IPS-15b (cell line): ENCODE results near the gene TMEM130.
"Not testable (repeated sequence)": the region's sequence is repeated elsewhere in the genome, so short reads cannot be mapped to it uniquely, and the experiment has no call there.

Experiments
- H3K27me3 ChIP-seq: one replicate; pipeline ENCODE4 v1.6.1; 2013; ENCODE audit warnings: low read length; ENCODE audit not compliant: control insufficient read depth, insufficient read depth
- H3K36me3 ChIP-seq: one replicate; pipeline ENCODE4 v1.6.1; 2013; ENCODE audit warnings: low read length; ENCODE audit not compliant: control insufficient read depth, insufficient read depth
- H3K4me1 ChIP-seq: one replicate; pipeline ENCODE4 v1.6.1; 2013; ENCODE audit warnings: mild to moderate bottlenecking, low read length; ENCODE audit not compliant: control insufficient read depth, insufficient read depth
- H3K4me3 ChIP-seq: one replicate; pipeline ENCODE4 v1.5.1; 2013; ENCODE audit warnings: low read depth, low read length
- H3K9ac ChIP-seq: one replicate; pipeline ENCODE4 v1.6.1; 2013; ENCODE audit warnings: low read depth, mild to moderate bottlenecking, low read length
- H3K9me3 ChIP-seq: one replicate; pipeline ENCODE4 v1.6.1; 2013; ENCODE audit warnings: mild to moderate bottlenecking, low read length; ENCODE audit not compliant: control insufficient read depth, insufficient read depth

The TMEM130 gene

GRCh38 chr7:98863601-98864000 lies 6.2 kb downstream of the TMEM130 start:
- H3K36me3 ChIP-seq = no peaks in the 10 kb centered on the region
- H3K9ac ChIP-seq = no peak overlapping the region
- peaks cover 5% of the 10 kb centered on the region for H3K27me3 ChIP-seq
- H3K9me3 ChIP-seq = no peaks in the 10 kb centered on the region
- no peaks in the 10 kb centered on the region for H3K4me1 ChIP-seq
- H3K4me3 ChIP-seq = no peak overlapping the region

DNA sequence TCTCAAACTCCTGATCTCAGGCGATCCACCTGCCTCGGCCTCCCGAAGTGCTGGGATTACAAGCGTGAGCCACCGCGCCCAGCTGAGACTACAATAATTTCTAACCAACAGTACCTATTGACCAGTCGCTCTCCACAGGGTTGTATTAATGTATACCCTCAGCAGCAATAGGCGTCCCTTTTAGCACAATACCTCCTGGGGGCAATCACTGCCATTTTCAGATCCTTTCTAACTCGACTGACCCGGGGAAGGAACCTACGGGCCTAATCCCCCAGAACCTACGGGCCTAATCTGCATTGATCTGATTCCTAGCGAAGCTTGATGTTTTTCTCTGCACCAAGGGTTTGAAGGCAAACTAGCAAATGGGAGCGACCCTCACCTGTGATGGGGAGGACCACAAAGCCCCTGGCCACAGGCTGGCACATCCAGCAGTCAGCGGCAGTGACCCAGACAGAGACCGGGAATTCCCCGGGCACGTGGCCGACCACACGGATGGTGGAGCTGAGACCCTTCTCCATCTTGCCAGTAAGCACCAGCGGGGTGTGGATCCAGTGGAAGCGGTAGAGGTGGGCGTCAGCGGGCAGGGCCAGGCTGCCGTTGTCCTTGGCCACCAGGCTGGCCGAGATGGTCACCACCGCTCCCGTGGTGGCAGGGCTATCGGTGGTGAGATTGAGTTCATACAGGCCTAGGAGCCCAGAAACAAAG lies 6.9 kb downstream of the TMEM130 start:
- no peaks in the 10 kb centered on the region for H3K36me3 ChIP-seq
- H3K4me1 ChIP-seq = no peaks in the 10 kb centered on the region
- H3K27me3 ChIP-seq = no peaks in the 10 kb centered on the region
- H3K4me3 ChIP-seq = no peak overlapping the region
- H3K9ac ChIP-seq = no peak overlapping the region
- H3K9me3 ChIP-seq = no peaks in the 10 kb centered on the region

DNA sequence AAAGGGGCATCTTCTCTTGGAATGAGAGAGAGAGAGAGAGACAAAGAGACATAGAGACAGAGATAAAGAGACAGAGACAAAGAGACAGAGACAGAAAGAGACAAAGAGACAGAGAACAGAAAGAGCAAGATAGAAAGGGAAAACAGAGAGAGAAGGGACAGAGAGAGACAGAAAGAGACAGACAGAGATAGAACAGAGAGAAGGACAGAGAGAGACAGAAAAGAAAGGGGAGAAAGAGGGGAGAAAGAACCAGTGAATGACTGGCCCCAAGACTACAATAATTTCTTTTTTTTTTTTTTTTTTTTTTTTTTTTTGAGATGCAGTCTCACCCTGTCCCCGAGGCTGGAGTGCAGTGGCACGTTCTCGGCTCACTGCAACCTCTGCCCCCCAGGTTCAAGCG lies 7.6 kb downstream of the TMEM130 start:
- no peaks in the 10 kb centered on the region for H3K9me3 ChIP-seq
- no peak overlapping the region for H3K9ac ChIP-seq
- H3K27me3 ChIP-seq = no peaks in the 10 kb centered on the region
- no peaks in the 10 kb centered on the region for H3K4me1 ChIP-seq
- no peaks in the 10 kb centered on the region for H3K36me3 ChIP-seq
- no peak overlapping the region for H3K4me3 ChIP-seq

GRCh38 chr7:98860071-98860470 lies 9.7 kb downstream of the TMEM130 start:
- no peaks in the 10 kb centered on the region for H3K27me3 ChIP-seq
- no peak overlapping the region for H3K4me3 ChIP-seq
- H3K4me1 ChIP-seq = no peaks in the 10 kb centered on the region
- H3K9ac ChIP-seq = no peak overlapping the region
- H3K36me3 ChIP-seq = no peaks in the 10 kb centered on the region
- no peaks in the 10 kb centered on the region for H3K9me3 ChIP-seq

GRCh38 chr7:98855610-98856422 lies 14.0 kb downstream of the TMEM130 start:
- H3K4me1 ChIP-seq = no peaks in the 10 kb centered on the region
- H3K9ac ChIP-seq = no peak overlapping the region
- H3K4me3 ChIP-seq = no peak overlapping the region
- H3K27me3 ChIP-seq = no peaks in the 10 kb centered on the region
- H3K9me3 ChIP-seq = no peaks in the 10 kb centered on the region
- H3K36me3 ChIP-seq = no peaks in the 10 kb centered on the region

- no peaks in the 10 kb centered on the region for H3K4me1 ChIP-seq
- H3K9me3 ChIP-seq = no peaks in the 10 kb centered on the region
- no peak overlapping the region for H3K9ac ChIP-seq
These were observed 17.0 kb downstream of the TMEM130 start for GRCh38 chr7:98852826-98853225.

DNA sequence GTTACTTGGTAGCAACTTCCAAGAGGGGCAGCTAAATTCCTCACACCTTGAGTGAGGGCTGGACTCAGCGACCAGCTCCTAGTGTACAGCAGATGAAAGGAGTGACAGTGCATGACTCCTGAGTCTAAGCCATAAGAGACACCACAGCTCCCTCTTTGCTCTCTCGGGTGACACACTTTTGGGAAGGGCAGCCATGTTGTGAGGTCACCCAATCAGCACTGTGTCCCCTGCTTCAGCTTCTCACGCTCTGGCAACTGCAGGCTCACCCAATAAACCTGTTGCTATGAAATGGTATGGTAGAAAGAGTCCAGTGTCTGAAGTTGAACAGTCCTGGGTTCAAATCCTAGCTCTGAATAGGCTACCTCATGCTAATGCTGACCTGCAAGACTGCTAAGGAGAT lies 20.9 kb downstream of the TMEM130 start:
- no peaks in the 10 kb centered on the region for H3K9me3 ChIP-seq
- H3K4me3 ChIP-seq = no peak overlapping the region

More at GRCh38 chr7:98852826-98853225, 17.0 kb downstream of the TMEM130 start:
- Histone ChIP-seq H3K4me3 (no peak overlapping the region), H3K36me3 (peaks cover 4% of the 10 kb centered on the region), H3K27me3 (no peaks in the 10 kb centered on the region)

DNA sequence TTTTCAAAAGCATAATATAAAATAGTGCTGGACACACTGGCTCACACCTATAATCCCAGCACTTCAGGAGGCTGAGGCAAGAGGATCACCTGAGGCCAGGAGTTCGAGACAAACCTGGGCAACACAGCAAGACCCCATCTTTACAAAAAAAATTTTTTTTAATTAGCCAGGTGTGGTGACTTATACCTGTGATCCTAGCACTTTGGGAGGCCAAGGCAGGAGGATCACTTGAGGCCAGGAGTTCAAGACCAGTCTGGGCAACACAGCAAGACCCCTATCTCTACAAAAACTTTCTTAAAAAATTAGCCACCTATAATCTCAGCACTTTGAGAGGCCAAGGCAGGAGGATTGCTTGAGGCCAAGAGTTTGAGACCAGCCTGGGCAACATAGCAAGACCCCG lies 27.3 kb downstream of the TMEM130 start:
- H3K9me3 ChIP-seq, H3K9ac ChIP-seq, H3K27me3 ChIP-seq, H3K4me3 ChIP-seq, H3K36me3 ChIP-seq, H3K4me1 ChIP-seq: not testable (repeated sequence)

More for the DNA sequence above, 20.9 kb downstream of the TMEM130 start:
- Histone ChIP-seq H3K9ac (no peak overlapping the region), H3K27me3 (no peaks in the 10 kb centered on the region), H3K4me1 (no peaks in the 10 kb centered on the region), H3K36me3 (peaks cover 4% of the 10 kb centered on the region)

DNA sequence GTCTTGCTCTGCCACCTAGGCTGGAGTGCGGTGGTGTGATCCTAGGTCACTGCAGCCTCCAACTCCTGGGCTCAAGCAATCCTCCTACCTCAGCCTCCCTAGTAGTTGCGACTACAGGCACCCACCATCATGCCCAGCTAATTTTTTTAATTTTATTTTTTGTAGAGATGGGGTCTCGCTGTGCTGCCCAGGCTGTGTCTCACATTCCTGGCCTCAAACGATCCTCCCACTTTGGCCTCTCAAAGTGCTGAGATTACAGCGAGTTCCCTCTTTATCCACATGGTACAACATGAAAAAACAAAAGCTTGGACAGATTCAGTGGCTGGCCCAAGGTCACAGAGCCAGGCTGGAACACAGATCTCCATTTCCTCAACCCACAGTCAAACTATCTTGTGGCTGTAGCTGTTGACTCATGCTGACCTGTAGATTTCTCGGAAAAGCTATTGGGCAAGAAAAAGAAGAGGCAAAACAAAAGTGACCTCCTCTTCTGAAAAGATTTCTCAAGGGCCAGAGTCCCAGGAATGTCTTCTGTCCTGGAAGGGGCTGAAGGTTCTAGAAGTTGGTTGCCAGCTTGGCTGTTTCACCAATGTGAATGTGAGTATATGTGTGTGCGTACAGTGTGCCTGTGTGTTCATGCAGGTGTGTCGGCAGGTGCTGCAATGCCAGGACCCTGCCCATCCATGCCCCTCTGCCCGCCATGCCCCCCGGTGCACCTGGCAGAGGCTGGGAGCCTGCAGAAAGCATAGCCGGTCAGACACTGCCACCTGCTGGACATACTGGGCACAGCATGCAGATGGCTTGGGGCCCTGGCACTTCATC lies 28.4 kb downstream of the TMEM130 start:
- Histone ChIP-seq H3K36me3 (no peaks in the 10 kb centered on the region), H3K27me3 (no peaks in the 10 kb centered on the region), H3K9ac (no peak overlapping the region), H3K4me1 (no peaks in the 10 kb centered on the region), H3K9me3 (no peaks in the 10 kb centered on the region), H3K4me3 (no peak overlapping the region)

- Histone ChIP-seq H3K9me3 (no peaks in the 10 kb centered on the region), H3K27me3 (no peaks in the 10 kb centered on the region), H3K36me3 (no peaks in the 10 kb centered on the region), H3K9ac (no peak overlapping the region), H3K4me3 (no peak overlapping the region), H3K4me1 (no peaks in the 10 kb centered on the region)
These were observed 29.1 kb downstream of the TMEM130 start for GRCh38 chr7:98840722-98841121.

- no peak overlapping the region for H3K4me3 ChIP-seq
These were observed 29.7 kb downstream of the TMEM130 start for GRCh38 chr7:98840096-98840495.

More at GRCh38 chr7:98840096-98840495, 29.7 kb downstream of the TMEM130 start:
- no peaks in the 10 kb centered on the region for H3K36me3 ChIP-seq
- no peak overlapping the region for H3K9ac ChIP-seq
- no peaks in the 10 kb centered on the region for H3K4me1 ChIP-seq
- H3K27me3 ChIP-seq = no peaks in the 10 kb centered on the region
- no peaks in the 10 kb centered on the region for H3K9me3 ChIP-seq
